Endodermal cell (in vitro differentiated cells): Measurements from ENCODE around the gene CORO1C. TPM values are rescaled to one million over a fixed set of nuclear protein-coding genes. Genes with fewer than 3 reads are reported as not detected.
A peak's percentile ranks its signal among the peaks of the same experiment; 100 is the strongest.
"Not testable (repeated sequence)": the region's sequence is repeated elsewhere in the genome, so short reads cannot be mapped to it uniquely, and the experiment has no call there.

Experiments
- DNase-seq: peaks from one replicate; pipeline ENCODE4 v3.0.0-alpha.2; 2017
- H3K27ac ChIP-seq: 2 replicates; pipeline ENCODE4 v1.5.1; 2013; ENCODE audit warnings: mild to moderate bottlenecking, low read depth, low read length, moderate library complexity
- H3K27me3 ChIP-seq: 2 replicates; pipeline ENCODE4 v1.6.1; 2013; ENCODE audit warnings: mild to moderate bottlenecking, low read length, moderate library complexity; ENCODE audit not compliant: insufficient read depth, control insufficient read depth, poor library complexity, severe bottlenecking
- H3K36me3 ChIP-seq: 2 replicates; pipeline ENCODE4 v1.7.0; 2013; ENCODE audit warnings: mild to moderate bottlenecking, low read length, moderate library complexity; ENCODE audit not compliant: control insufficient read depth, insufficient read depth
- H3K4me1 ChIP-seq: one replicate; pipeline ENCODE4 v1.7.0; 2013; ENCODE audit warnings: low read length; ENCODE audit not compliant: control insufficient read depth, insufficient read depth
- H3K4me3 ChIP-seq: 2 replicates; pipeline ENCODE4 v1.5.1; 2013; ENCODE audit warnings: mild to moderate bottlenecking, low read length, moderate library complexity
- H3K9ac ChIP-seq: 2 replicates; pipeline ENCODE4 v1.6.1; 2013; ENCODE audit warnings: mild to moderate bottlenecking, low read length, moderate library complexity; ENCODE audit not compliant: poor library complexity, severe bottlenecking; ENCODE audit errors: extremely low read depth
- H3K9me3 ChIP-seq: 2 replicates; pipeline ENCODE4 v1.6.1; 2013; ENCODE audit warnings: mild to moderate bottlenecking, low read length, moderate library complexity; ENCODE audit not compliant: control insufficient read depth
- H3K27ac Mint-ChIP-seq: 2 replicates; pipeline ENCODE4 v1.8.0; 2020; ENCODE audit warnings: mixed read lengths
- H3K27me3 Mint-ChIP-seq: 2 replicates; pipeline ENCODE4 v1.8.0; 2021; ENCODE audit warnings: mild to moderate bottlenecking, mixed read lengths; ENCODE audit not compliant: insufficient read depth
- H3K36me3 Mint-ChIP-seq: 2 replicates; pipeline ENCODE4 v1.8.0; 2020; ENCODE audit warnings: low read depth, mixed read lengths
- H3K4me1 Mint-ChIP-seq: 2 replicates; pipeline ENCODE4 v1.8.0; 2020; ENCODE audit warnings: mixed read lengths
- H3K4me3 Mint-ChIP-seq: 2 replicates; pipeline ENCODE4 v1.8.0; 2020; ENCODE audit warnings: mild to moderate bottlenecking, moderate library complexity, mixed read lengths
- H3K9me3 Mint-ChIP-seq: 2 replicates; pipeline ENCODE4 v1.8.0; 2020; ENCODE audit warnings: mild to moderate bottlenecking, mixed read lengths
- CTCF ChIP-seq: fragments of 200-600 bp; sonication (generic); conservative IDR thresholded peaks from 2 replicates; pipeline ENCODE4 v1.5.0; 2021; ENCODE audit warnings: antibody characterized with exemption, mild to moderate bottlenecking
- WGBS, 2 experiments: methylation state at CpG; one replicate each; pipeline versions ENCODE4 v1.1.5 to v1.1.7; 2013; ENCODE audit warnings: missing lambda C conversion rate in 2 of 2, mixed read lengths in 1 of 2; ENCODE audit not compliant: insufficient coverage in 1 of 2, insufficient read length in 1 of 2; 5-methylcytosine and 5-hydroxymethylcytosine counted together
- total RNA-seq, 2 donors: library from RNA; stranded (reverse); fragmentation: NEBNext Ultra II Directional in 1 of 2; extraction: Animal tissue kit (Norgen Biotek cat#: 25700) in 1 of 2; gene quantifications; 2 replicates in 1 of 2; 3 replicates in 1 of 2; pipeline ENCODE4 v1.2.1, GENCODE V29; 2021

Gene CORO1C
- total RNA-seq, 2 donors from 2014 or later, result 122 to 125 TPM

GRCh38 chr12:108620236-108620879, 111.0 kb downstream of the CORO1C start:
- no peaks in the 10 kb centered on the region for H3K4me1 ChIP-seq
- no peaks in the 10 kb centered on the region for H3K4me1 Mint-ChIP-seq
- no peak for DNase-seq
- no peaks in the 10 kb centered on the region for H3K36me3 ChIP-seq
- H3K4me3 Mint-ChIP-seq, result no peak overlapping the region
- no peak overlapping the region for H3K27ac Mint-ChIP-seq
- H3K9me3 ChIP-seq, result no peaks in the 10 kb centered on the region
- H3K9ac ChIP-seq, result no peak overlapping the region
- no peaks in the 10 kb centered on the region for H3K27me3 ChIP-seq
- no peak overlapping the region for H3K4me3 ChIP-seq
- peaks cover 10% of the 10 kb centered on the region for H3K9me3 Mint-ChIP-seq
- peaks cover 2% of the 10 kb centered on the region for H3K27me3 Mint-ChIP-seq
- no peaks in the 10 kb centered on the region for H3K36me3 Mint-ChIP-seq
- TF ChIP-seq CTCF, result no peak
- no peak overlapping the region for H3K27ac ChIP-seq
- 95% methylated on average over 10 of the region's 10 CpGs for WGBS, 2 experiments

- no peak overlapping the region for H3K4me3 Mint-ChIP-seq
- no peak overlapping the region for H3K27ac Mint-ChIP-seq
- Histone ChIP-seq H3K4me1 (no peaks in the 10 kb centered on the region), H3K27me3 (no peaks in the 10 kb centered on the region), H3K4me3 (no peak overlapping the region), H3K27ac (no peak overlapping the region), H3K9me3 (no peaks in the 10 kb centered on the region), H3K36me3 (no peaks in the 10 kb centered on the region), H3K9ac (no peak overlapping the region)
- H3K4me1 Mint-ChIP-seq, result no peaks in the 10 kb centered on the region
- H3K27me3 Mint-ChIP-seq, result peaks cover 2% of the 10 kb centered on the region
- TF ChIP-seq CTCF, result no peak
- DNase-seq, result no peak
- 90 to 92% methylated on average over 11 to 14 of the region's 14 CpGs for WGBS, 2 experiments
- H3K36me3 Mint-ChIP-seq, result no peaks in the 10 kb centered on the region
- H3K9me3 Mint-ChIP-seq, result peaks cover 10% of the 10 kb centered on the region
Observed at GRCh38 chr12:108619369-108620160, 111.8 kb downstream of the CORO1C start.

GRCh38 chr12:108618953-108619274, 112.4 kb downstream of the CORO1C start:
- peak overlapping the region; percentile 68 for H3K27ac Mint-ChIP-seq
- H3K27me3 ChIP-seq, result not testable (repeated sequence)

More at GRCh38 chr12:108618953-108619274, 112.4 kb downstream of the CORO1C start:
- not testable (repeated sequence) for H3K4me1 Mint-ChIP-seq, H3K4me3 Mint-ChIP-seq, H3K36me3 ChIP-seq, H3K4me1 ChIP-seq, DNase-seq, H3K9me3 ChIP-seq, H3K9ac ChIP-seq, H3K36me3 Mint-ChIP-seq, H3K27ac ChIP-seq, H3K27me3 Mint-ChIP-seq, H3K4me3 ChIP-seq
- H3K9me3 Mint-ChIP-seq, result peaks cover 10% of the 10 kb centered on the region
- 83 to 90% methylated on average over 4 of the region's 4 CpGs for WGBS, 2 experiments
